HG02798 (cell line): ENCODE results near the gene NOP56.
"Not testable (repeated sequence)": the region's sequence is repeated elsewhere in the genome, so short reads cannot be mapped to it uniquely, and the experiment has no call there.

ENCODE experiments used
- ATAC-seq: cut with Tn5 transposase; IDR thresholded peaks from one replicate; pipeline ENCODE4 v1.9.1; 2021; ENCODE audit warnings: mild to moderate bottlenecking; ENCODE audit not compliant: unreplicated experiment, poor library complexity

NOP56 gene

GRCh38 chr20:2680046-2680445 is 27.6 kb downstream of the NOP56 start:
- ATAC-seq = no peak

- ATAC-seq = not testable (repeated sequence)
Observed at GRCh38 chr20:2682040-2682439, 29.6 kb downstream of the NOP56 start.

GRCh38 chr20:2684817-2685216 is 32.4 kb downstream of the NOP56 start:
- ATAC-seq = not testable (repeated sequence)

DNA sequence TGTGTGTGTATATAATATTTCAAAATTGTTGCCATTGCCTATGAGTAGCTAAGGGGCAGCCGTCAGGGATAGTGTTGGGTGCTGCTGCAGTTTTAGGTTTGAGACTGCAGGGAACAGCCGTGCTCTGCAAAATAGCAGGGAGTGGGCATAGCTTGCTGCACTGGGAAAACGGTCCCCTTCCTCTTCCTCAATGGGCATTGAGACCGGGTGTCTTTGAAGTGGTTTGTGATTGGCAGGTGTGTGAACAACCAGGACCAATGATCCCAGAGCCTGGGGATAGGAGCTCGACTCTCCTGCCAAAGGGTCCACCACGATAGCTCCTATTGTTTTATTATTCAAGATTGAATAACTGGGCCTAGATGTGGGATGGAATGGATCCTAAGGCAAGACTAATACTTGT is 35.1 kb downstream of the NOP56 start:
- no peak for ATAC-seq

- ATAC-seq = no peak
Observed at GRCh38 chr20:2688041-2688591, 35.7 kb downstream of the NOP56 start.

- ATAC-seq = no peak
Observed at GRCh38 chr20:2690213-2690612, 37.8 kb downstream of the NOP56 start.

GRCh38 chr20:2690718-2691117 is 38.3 kb downstream of the NOP56 start:
- ATAC-seq = no peak

- ATAC-seq = no peak
Observed at GRCh38 chr20:2691127-2691526, 38.7 kb downstream of the NOP56 start.

DNA sequence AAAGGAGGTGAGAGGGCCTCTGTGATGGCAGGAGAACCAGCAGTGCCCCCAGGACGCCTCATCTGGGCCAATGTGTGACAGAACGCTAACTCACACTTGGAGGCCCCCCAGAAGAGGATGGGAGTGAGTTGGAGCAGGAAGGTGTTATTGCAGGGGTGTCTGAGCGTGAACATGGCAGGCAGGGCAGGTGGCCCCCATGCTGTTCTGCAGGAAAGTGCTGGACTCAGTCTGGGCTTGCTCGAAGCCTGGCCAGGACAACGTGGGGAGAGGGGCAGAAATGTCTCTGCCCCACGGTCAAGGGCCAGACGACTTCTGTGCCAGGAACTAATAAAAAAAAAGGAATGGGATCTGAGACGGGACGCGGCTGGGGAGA is 39.2 kb downstream of the NOP56 start:
- ATAC-seq = no peak

GRCh38 chr20:2692036-2692885 is 39.8 kb downstream of the NOP56 start, which contains the start of gene EBF4:
Gene EBF4 (plus strand): TSS chr20:2692780. CDS start chr20:2693646, 866 bp downstream.
- peak; percentile 27 for ATAC-seq

GRCh38 chr20:2692886-2693285 is 40.5 kb downstream of the NOP56 start:
- peak; percentile 16 for ATAC-seq

GRCh38 chr20:2693286-2694007 is 41.0 kb downstream of the NOP56 start:
- peak; percentile 30 for ATAC-seq

DNA sequence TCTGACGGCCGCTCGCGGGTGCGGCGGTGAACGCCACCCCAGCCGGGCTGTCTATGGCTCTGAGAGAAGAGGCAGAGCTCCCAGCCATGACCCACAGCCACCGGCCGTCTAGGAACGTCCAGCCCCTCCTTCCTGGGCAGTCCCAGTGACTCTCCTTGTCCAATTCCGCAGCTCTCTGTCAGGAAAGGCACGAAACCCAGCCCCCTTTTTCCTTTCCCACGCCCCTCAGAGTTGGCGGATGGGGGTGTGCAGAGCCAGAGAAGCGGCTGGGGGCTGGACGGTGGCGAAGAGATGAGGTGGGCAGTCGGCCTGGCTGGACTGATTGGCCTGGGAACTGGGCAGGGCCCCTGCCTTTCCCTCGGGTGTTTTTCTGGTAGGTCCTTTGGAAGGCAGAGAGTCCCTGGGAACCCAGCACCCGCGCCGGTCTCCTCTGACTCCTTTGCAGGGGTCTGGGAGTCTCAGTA is 41.6 kb downstream of the NOP56 start:
- ATAC-seq = no peak

DNA sequence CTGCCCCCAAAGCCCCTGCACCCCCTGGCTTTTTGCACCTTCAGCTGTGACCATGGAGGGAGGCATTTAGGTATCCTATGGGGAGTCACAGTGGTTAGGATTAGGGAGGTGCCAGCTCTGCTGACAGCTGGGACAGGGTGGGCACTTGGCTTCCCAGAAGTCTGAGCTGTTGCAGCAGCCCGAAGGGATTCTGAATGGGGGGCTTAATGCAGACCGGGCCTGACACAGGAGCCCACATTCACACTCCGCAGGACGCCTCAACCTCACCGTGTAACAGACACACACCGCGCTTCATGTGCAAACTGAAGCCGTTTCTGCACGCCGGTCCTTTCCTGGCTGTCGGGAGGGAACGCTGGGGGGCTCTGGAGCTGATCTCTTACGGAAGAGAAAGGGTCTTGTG is 42.1 kb downstream of the NOP56 start:
- ATAC-seq = no peak

GRCh38 chr20:2695206-2695983 is 43.0 kb downstream of the NOP56 start:
- ATAC-seq = no peak

GRCh38 chr20:2695984-2696525 is 43.6 kb downstream of the NOP56 start:
- ATAC-seq = not testable (repeated sequence)

DNA sequence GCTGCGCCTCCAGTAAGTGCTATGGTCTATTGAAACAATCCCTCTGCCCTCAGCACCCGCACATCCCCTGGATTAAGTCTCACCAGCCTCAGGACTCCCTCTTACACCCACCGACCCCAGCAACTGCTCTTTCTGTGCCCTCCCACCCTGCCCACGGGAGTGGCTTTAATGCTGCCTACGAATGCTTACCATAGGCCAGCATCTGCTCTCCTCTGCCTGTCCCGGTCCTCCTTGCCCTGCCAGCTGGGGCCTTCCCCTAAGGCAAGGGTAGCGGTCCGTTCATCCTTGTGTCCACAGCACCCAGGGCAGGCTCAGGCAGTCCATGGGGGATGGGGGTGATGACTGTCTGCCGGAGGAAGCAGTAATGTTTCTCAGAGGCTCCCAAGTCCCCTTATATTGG is 44.2 kb downstream of the NOP56 start:
- ATAC-seq = no peak

GRCh38 chr20:2697768-2698167 is 45.3 kb downstream of the NOP56 start:
- ATAC-seq = no peak

DNA sequence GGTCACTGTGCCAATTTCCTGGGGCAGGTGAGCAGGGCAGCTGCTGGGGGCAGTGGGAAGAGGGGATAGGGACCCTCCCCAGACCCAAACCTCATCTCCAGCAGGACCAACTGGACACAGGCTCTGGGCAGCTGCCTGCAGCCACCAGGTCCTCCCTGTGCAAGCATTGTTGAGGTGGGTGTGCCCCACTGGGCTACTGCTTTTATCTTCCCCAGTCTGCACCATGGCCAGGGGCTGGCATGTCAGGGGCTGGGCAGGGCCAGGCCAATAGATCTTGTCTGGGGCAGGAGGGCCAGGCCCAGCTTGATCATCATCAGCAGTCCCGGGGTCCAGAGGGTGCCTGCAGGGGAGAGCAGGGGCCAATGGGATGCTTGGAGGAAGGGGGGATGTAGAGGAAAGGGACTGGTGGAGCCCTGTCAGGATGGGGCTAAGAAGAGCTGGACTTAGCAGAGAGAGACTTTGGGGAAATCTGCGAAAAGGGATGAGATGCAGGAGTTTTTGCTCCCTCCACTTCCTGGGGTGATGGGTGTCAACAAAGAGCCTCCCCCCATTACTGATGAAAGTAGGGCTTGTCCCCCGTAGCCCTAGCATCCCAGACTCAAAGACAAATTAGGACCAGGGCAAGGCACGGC is 45.9 kb downstream of the NOP56 start:
- ATAC-seq = no peak

GRCh38 chr20:2698912-2699311 is 46.5 kb downstream of the NOP56 start:
- no peak for ATAC-seq
